DMS153 (cell line): ENCODE data around the gene SCN4B.

Experiments
- DNase-seq: peaks from one replicate; lab custom pipeline; 2025; lab: John Stamatoyannopoulos, UW

SCN4B gene

GRCh38 chr11:118174006-118174567 is 21.5 kb upstream of the SCN4B start:
- no peak for DNase-seq

GRCh38 chr11:118172356-118172755 is 19.7 kb upstream of the SCN4B start:
- no peak for DNase-seq

GRCh38 chr11:118171269-118172062 is 18.8 kb upstream of the SCN4B start:
- DNase-seq, result no peak

- DNase-seq, result no peak
These were observed 18.3 kb upstream of the SCN4B start for GRCh38 chr11:118170882-118171268.

- DNase-seq, result no peak
These were observed 17.6 kb upstream of the SCN4B start for GRCh38 chr11:118170231-118170630.

- no peak for DNase-seq
These were observed 16.9 kb upstream of the SCN4B start for GRCh38 chr11:118169300-118170140.

GRCh38 chr11:118168751-118169150 is 16.1 kb upstream of the SCN4B start:
- DNase-seq, result no peak

- DNase-seq, result no peak
These were observed 15.7 kb upstream of the SCN4B start for GRCh38 chr11:118168316-118168715.

GRCh38 chr11:118167906-118168305 is 15.3 kb upstream of the SCN4B start:
- no peak for DNase-seq

- DNase-seq, result no peak
These were observed 14.6 kb upstream of the SCN4B start for GRCh38 chr11:118167253-118167652.

- DNase-seq, result no peak
These were observed 14.0 kb upstream of the SCN4B start for GRCh38 chr11:118166641-118167040.

- DNase-seq, result no peak
These were observed 12.3 kb upstream of the SCN4B start for GRCh38 chr11:118164885-118165284.

- DNase-seq, result no peak
These were observed 10.9 kb upstream of the SCN4B start for GRCh38 chr11:118163494-118163893.

GRCh38 chr11:118162846-118163245 is 10.2 kb upstream of the SCN4B start:
- DNase-seq, result no peak

- no peak for DNase-seq
These were observed 9.2 kb upstream of the SCN4B start for GRCh38 chr11:118161786-118162185.

GRCh38 chr11:118157186-118157895 is 4.7 kb upstream of the SCN4B start:
- DNase-seq, result no peak

- DNase-seq, result peak; percentile 13
These were observed 4.0 kb upstream of the SCN4B start for GRCh38 chr11:118156531-118157185.

GRCh38 chr11:118155776-118156530 is 3.3 kb upstream of the SCN4B start:
- no peak for DNase-seq

- no peak for DNase-seq
These were observed 2.0 kb upstream of the SCN4B start for GRCh38 chr11:118154641-118155040.

- DNase-seq, result no peak
These were observed 1.4 kb upstream of the SCN4B start for GRCh38 chr11:118153976-118154375.

- DNase-seq, result no peak
These were observed 893 bp upstream of the SCN4B start for GRCh38 chr11:118153516-118153915.
